Measurements from ENCODE around the gene ARHGAP32. TPM values are rescaled to one million over a fixed set of nuclear protein-coding genes. Genes with fewer than 3 reads are reported as not detected.

ARHGAP32 gene
- total RNA-seq, 2 experiments from 2014 or later, result not detected

DNA sequence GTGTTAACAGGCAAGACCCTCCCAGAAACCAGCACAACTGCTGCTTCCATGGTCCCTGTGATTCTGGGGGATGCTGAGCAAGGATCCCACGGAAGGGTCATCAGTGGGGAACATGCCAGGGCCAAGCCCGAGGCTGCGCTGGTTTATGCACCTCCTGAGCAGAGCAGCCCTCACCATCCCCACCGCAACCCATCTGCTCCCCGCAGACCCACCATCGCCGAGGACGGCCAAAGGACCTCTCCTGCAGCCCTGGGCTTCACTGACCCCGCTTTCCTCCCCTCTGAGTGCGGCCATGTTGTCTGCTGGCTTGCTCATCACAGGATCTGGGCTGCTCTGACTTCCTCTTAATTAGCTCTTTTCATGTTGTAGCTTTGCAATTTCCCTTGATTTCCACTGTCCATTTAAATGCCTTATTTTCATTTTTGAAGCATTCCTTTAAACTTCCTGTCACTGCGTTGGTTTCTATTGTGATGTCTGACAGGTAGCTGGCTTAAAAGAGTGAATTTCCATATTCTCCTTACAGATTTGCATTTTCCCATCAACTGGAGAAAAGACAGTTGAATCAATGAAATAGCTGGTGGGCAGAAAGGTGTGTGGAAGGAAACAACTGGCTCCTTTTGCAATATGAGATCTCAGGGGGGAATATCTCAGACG lies 264.3 kb downstream of the ARHGAP32 start:
- no TSS peak for BruUV-seq (replicated peaks)
- Histone ChIP-seq H3K27ac (ENCODE audit: low read depth, low read length, poor library complexity, severe bottlenecking) (no peak overlapping the region), H4K20me1 (ENCODE audit: insufficient read depth, low read length) (no peaks in the 10 kb centered on the region), H3K4me3 (ENCODE audit: low read depth, low read length, poor library complexity, severe bottlenecking) (no peak overlapping the region), H3K4me2 (ENCODE audit: low read length) (no peak overlapping the region), H3K36me3 (ENCODE audit: insufficient read depth, low read length) (no peaks in the 10 kb centered on the region), H3K4me1 (ENCODE audit: insufficient read depth, low read length, poor library complexity, severe bottlenecking) (no peaks in the 10 kb centered on the region), H3K9me2 (ENCODE audit: insufficient read depth, low read length) (no peaks in the 10 kb centered on the region), H3K79me2 (ENCODE audit: insufficient read depth, low read depth, low read length) (no peaks in the 10 kb centered on the region), H2AFZ (ENCODE audit: low read length) (no peak overlapping the region), H3K9me3 (ENCODE audit: low read length) (no peaks in the 10 kb centered on the region)
- intact Hi-C loops (cut with micrococcal nuclease; ENCODE audit: unreplicated experiment), result no loop called here
- no peak for TF ChIP-seq EZH2phosphoT487 (IDR thresholded peaks at IDR 0.05; ENCODE audit: borderline replicate concordance, low read depth, low read length)
- DNase-seq (ENCODE audit: low spot score), result no peak
- CTCF ChIA-PET (ENCODE audit: unreplicated experiment), result interaction anchor here (1.3 kb wide), 1 partner anchor 18 kb away, joined by 3 read pairs; no protein-coding TSS in a partner anchor
- POLR2A ChIA-PET, result no interaction called here

DNA sequence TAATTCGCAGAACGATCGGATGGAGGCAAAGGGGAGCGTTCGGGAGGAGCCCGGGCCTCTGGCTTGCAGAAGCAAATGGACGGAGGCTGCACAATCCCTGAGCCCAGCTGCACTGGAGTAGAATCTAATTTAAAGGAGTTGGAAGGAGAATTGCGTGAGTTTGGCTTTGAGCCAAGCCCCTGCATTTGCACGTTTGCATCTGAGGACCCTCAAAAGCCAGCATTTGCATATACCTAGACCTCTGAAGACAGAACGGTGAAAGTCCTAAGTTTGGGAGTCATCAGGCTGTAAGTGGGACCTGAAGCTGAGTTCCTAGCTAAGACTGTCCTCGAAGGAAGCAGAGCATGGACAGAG lies 265.0 kb downstream of the ARHGAP32 start:
- no peak overlapping the region for H3K4me3 ChIP-seq (ENCODE audit: low read depth, low read length, poor library complexity, severe bottlenecking)
- BruUV-seq (replicated peaks), result no TSS peak
- intact Hi-C loops (cut with micrococcal nuclease; ENCODE audit: unreplicated experiment), result no loop called here
- ChIA-PET CTCF (ENCODE audit: unreplicated experiment) (no interaction called here), POLR2A (no interaction called here)
- DNase-seq (ENCODE audit: low spot score), result no peak
- no peak overlapping the region for H3K4me2 ChIP-seq (ENCODE audit: low read length)
- no peaks in the 10 kb centered on the region for H3K9me2 ChIP-seq (ENCODE audit: insufficient read depth, low read length)
- no peaks in the 10 kb centered on the region for H4K20me1 ChIP-seq (ENCODE audit: insufficient read depth, low read length)
- H3K27ac ChIP-seq (ENCODE audit: low read depth, low read length, poor library complexity, severe bottlenecking), result no peak overlapping the region
- no peaks in the 10 kb centered on the region for H3K36me3 ChIP-seq (ENCODE audit: insufficient read depth, low read length)
- no peaks in the 10 kb centered on the region for H3K9me3 ChIP-seq (ENCODE audit: low read length)
- H2AFZ ChIP-seq (ENCODE audit: low read length), result no peak overlapping the region
- TF ChIP-seq EZH2phosphoT487 (IDR thresholded peaks at IDR 0.05; ENCODE audit: borderline replicate concordance, low read depth, low read length), result no peak
- TF ChIP-seq, protein P1, sequence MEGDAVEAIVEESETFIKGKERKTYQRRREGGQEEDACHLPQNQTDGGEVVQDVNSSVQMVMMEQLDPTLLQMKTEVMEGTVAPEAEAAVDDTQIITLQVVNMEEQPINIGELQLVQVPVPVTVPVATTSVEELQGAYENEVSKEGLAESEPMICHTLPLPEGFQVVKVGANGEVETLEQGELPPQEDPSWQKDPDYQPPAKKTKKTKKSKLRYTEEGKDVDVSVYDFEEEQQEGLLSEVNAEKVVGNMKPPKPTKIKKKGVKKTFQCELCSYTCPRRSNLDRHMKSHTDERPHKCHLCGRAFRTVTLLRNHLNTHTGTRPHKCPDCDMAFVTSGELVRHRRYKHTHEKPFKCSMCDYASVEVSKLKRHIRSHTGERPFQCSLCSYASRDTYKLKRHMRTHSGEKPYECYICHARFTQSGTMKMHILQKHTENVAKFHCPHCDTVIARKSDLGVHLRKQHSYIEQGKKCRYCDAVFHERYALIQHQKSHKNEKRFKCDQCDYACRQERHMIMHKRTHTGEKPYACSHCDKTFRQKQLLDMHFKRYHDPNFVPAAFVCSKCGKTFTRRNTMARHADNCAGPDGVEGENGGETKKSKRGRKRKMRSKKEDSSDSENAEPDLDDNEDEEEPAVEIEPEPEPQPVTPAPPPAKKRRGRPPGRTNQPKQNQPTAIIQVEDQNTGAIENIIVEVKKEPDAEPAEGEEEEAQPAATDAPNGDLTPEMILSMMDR (conservative IDR thresholded peaks at IDR 0.05; ENCODE audit: low read length), result no peak
- H3K79me2 ChIP-seq (ENCODE audit: insufficient read depth, low read depth, low read length), result no peaks in the 10 kb centered on the region
- H3K4me1 ChIP-seq (ENCODE audit: insufficient read depth, low read length, poor library complexity, severe bottlenecking), result no peaks in the 10 kb centered on the region

DNA sequence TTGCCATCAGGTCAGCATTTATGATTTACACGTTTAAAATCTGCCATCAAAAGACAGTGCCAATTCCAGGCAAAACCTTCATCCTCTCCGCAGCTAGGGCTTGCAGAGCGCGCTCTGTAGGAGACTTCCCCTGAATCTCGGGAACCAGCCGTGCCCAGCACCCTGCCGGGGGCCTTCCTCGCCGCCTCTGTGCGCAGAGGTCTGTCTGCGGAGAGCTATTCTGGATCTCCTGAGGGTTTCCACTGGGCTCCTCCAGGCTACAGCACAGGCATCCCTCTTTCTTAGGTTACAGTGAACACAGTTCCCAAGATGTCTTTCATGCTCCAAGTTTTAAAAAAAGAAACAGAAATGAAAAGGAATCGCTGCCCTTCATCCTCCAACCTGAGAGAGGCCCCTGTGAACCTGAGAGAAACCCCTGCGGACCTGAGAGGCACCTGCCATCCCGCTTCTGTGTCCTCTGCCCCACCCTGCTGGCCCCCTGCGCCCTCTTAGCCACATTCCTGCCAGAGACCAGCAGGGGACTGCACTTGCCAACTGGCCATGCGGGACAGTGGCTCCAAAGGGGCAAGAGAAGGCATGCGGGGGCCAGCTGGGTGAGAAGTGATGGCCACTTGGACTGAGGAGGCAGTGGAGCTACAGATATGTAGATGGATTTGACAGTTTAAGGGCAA lies 265.6 kb downstream of the ARHGAP32 start:
- TF ChIP-seq, protein P1 (conservative IDR thresholded peaks at IDR 0.05; ENCODE audit: low read length), result no peak
- no peak for TF ChIP-seq EZH2phosphoT487 (IDR thresholded peaks at IDR 0.05; ENCODE audit: borderline replicate concordance, low read depth, low read length)
- no peaks in the 10 kb centered on the region for H4K20me1 ChIP-seq (ENCODE audit: insufficient read depth, low read length)
- H3K36me3 ChIP-seq (ENCODE audit: insufficient read depth, low read length), result no peaks in the 10 kb centered on the region
- no peak overlapping the region for H2AFZ ChIP-seq (ENCODE audit: low read length)
- no TSS peak for BruUV-seq (replicated peaks)
- ChIA-PET CTCF (ENCODE audit: unreplicated experiment) (no interaction called here), POLR2A (interaction anchor here (0.7 kb wide), 1 partner anchor 58 kb away, joined by 3 read pairs; no protein-coding TSS in a partner anchor)
- intact Hi-C loops (cut with micrococcal nuclease; ENCODE audit: unreplicated experiment), result no loop called here
- no peak overlapping the region for H3K4me2 ChIP-seq (ENCODE audit: low read length)
- DNase-seq (ENCODE audit: low spot score), result no peak
- H3K9me2 ChIP-seq (ENCODE audit: insufficient read depth, low read length), result no peaks in the 10 kb centered on the region
- no peaks in the 10 kb centered on the region for H3K9me3 ChIP-seq (ENCODE audit: low read length)
- no peak overlapping the region for H3K4me3 ChIP-seq (ENCODE audit: low read depth, low read length, poor library complexity, severe bottlenecking)
- H3K27ac ChIP-seq (ENCODE audit: low read depth, low read length, poor library complexity, severe bottlenecking), result no peak overlapping the region
- no peaks in the 10 kb centered on the region for H3K79me2 ChIP-seq (ENCODE audit: insufficient read depth, low read depth, low read length)
- H3K4me1 ChIP-seq (ENCODE audit: insufficient read depth, low read length, poor library complexity, severe bottlenecking), result no peaks in the 10 kb centered on the region
